SU-DHL-6 (cell line): ENCODE results near the gene UBE2E1.

Experiments
- H2AFZ ChIP-seq: fragments of 200-600 bp; sonication (generic); 2 replicates; pipeline ENCODE4 v1.6.1; 2014; ENCODE audit warnings: low read depth, mild to moderate bottlenecking, moderate library complexity, mixed read lengths, antibody characterized with exemption, low read length; ENCODE audit not compliant: severe bottlenecking
- H3F3A ChIP-seq: fragments of 200-600 bp; shearing (Covaris generic); 2 replicates; pipeline ENCODE4 v1.6.0; 2016; ENCODE audit warnings: antibody characterized with exemption, mild to moderate bottlenecking; ENCODE audit not compliant: insufficient read depth
- H3K27ac ChIP-seq: fragments of 200-600 bp; sonication (generic); 2 replicates; pipeline ENCODE4 v1.5.1; 2016; ENCODE audit warnings: low read depth, mild to moderate bottlenecking, low read length, moderate library complexity, mixed read lengths
- H3K27me3 ChIP-seq: fragments of 200-600 bp; sonication (generic), shearing (Covaris generic); 2 replicates; pipeline ENCODE4 v1.6.0; 2014; ENCODE audit warnings: mild to moderate bottlenecking, low read length
- H3K36me3 ChIP-seq: fragments of 200-600 bp; sonication (generic); 2 replicates; pipeline ENCODE4 v1.6.1; 2014; ENCODE audit warnings: mild to moderate bottlenecking, low read length, mixed read lengths
- H3K4me2 ChIP-seq: fragments of 300-600, 200-600 bp; shearing (Covaris generic), sonication (generic); 2 replicates; pipeline ENCODE4 v1.6.0; 2014; ENCODE audit warnings: low read length, low read depth, mild to moderate bottlenecking; ENCODE audit not compliant: poor library complexity, severe bottlenecking
- H3K4me3 ChIP-seq: fragments of 200-600 bp; sonication (generic); 2 replicates; pipeline ENCODE4 v1.5.1; 2014; ENCODE audit warnings: antibody characterized with exemption, low read length, mild to moderate bottlenecking, mixed read lengths; ENCODE audit not compliant: insufficient read depth, poor library complexity, severe bottlenecking
- H3K79me2 ChIP-seq: fragments of 200-600 bp; sonication (generic); 2 replicates; pipeline ENCODE4 v1.6.1; 2014; ENCODE audit warnings: mild to moderate bottlenecking, low read length, moderate library complexity; ENCODE audit not compliant: insufficient read depth
- H3K9ac ChIP-seq: fragments of 200-600 bp; sonication (generic); 2 replicates; pipeline ENCODE4 v1.7.0; 2014; ENCODE audit warnings: mild to moderate bottlenecking, low read length
- H3K9me2 ChIP-seq: fragments of 200-600 bp; sonication (generic); replicated peaks from 2 replicates; pipeline ENCODE4 v1.6.1; 2014; ENCODE audit warnings: low read length; ENCODE audit not compliant: insufficient read depth
- H3K9me3 ChIP-seq: fragments of 200-600 bp; sonication (generic); 2 replicates; pipeline ENCODE4 v1.6.1; 2014; ENCODE audit warnings: low read length, mixed read lengths; ENCODE audit not compliant: insufficient read depth
- H4K20me1 ChIP-seq: fragments of 200-600 bp; sonication (generic); 2 replicates; pipeline ENCODE4 v1.6.1; 2014; ENCODE audit warnings: low read depth, mild to moderate bottlenecking, antibody characterized with exemption, low read length, moderate library complexity, mixed read lengths
- EZH2phosphoT487 ChIP-seq: fragments of 200-600 bp; sonication (generic), shearing (Covaris generic); conservative IDR thresholded peaks from 2 replicates; pipeline ENCODE4 v1.6.1; 2018; ENCODE audit warnings: mild to moderate bottlenecking, antibody characterized with exemption, low read length, moderate library complexity, mixed read lengths
- TF ChIP-seq, protein P1 (sequence below): fragments of 200-600 bp; sonication (generic); IDR thresholded peaks from one replicate; pipeline ENCODE4 v1.5.1; 2017; ENCODE audit warnings: antibody characterized with exemption, mild to moderate bottlenecking, low read length, moderate library complexity; ENCODE audit not compliant: insufficient read depth, poor library complexity, severe bottlenecking

UBE2E1 gene

DNA sequence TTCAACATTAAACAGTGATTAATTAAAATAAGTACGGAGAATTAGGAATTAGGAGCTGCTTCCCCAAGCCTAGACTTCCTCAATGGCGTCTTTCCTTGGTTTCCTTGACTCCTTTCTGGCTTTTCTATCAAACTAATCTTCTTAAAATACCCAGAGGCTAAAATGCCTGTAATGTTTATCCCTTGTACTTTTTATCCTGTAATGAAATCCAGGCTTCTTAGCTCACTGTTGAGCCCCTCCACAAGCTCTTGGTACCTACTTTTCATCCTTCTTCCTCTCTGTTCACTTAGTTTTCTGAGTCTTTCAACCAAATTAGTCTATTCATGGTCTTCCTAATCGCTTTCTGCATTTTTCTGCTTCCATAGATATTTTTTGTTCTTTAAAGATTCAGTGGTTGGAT is 6.9 kb upstream of the UBE2E1 start:
- no peak overlapping the region for H2AFZ ChIP-seq
- 0 out of 2 replicates have a peak, but pooled peaks cover 3% of the 10 kb centered on the region for H3F3A ChIP-seq
- no peaks in the 10 kb centered on the region for H3K27me3 ChIP-seq
- H4K20me1 ChIP-seq: no peaks in the 10 kb centered on the region
- H3K4me3 ChIP-seq: no peak overlapping the region
- TF ChIP-seq, protein P1, sequence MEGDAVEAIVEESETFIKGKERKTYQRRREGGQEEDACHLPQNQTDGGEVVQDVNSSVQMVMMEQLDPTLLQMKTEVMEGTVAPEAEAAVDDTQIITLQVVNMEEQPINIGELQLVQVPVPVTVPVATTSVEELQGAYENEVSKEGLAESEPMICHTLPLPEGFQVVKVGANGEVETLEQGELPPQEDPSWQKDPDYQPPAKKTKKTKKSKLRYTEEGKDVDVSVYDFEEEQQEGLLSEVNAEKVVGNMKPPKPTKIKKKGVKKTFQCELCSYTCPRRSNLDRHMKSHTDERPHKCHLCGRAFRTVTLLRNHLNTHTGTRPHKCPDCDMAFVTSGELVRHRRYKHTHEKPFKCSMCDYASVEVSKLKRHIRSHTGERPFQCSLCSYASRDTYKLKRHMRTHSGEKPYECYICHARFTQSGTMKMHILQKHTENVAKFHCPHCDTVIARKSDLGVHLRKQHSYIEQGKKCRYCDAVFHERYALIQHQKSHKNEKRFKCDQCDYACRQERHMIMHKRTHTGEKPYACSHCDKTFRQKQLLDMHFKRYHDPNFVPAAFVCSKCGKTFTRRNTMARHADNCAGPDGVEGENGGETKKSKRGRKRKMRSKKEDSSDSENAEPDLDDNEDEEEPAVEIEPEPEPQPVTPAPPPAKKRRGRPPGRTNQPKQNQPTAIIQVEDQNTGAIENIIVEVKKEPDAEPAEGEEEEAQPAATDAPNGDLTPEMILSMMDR: no peak
- TF ChIP-seq EZH2phosphoT487: no peak
- H3K9me2 ChIP-seq: no peaks in the 10 kb centered on the region
- H3K79me2 ChIP-seq: no peaks in the 10 kb centered on the region
- H3K27ac ChIP-seq: no peak overlapping the region
- no peaks in the 10 kb centered on the region for H3K9me3 ChIP-seq
- no peaks in the 10 kb centered on the region for H3K36me3 ChIP-seq
- no peak overlapping the region for H3K4me2 ChIP-seq
- H3K9ac ChIP-seq: no peak overlapping the region

DNA sequence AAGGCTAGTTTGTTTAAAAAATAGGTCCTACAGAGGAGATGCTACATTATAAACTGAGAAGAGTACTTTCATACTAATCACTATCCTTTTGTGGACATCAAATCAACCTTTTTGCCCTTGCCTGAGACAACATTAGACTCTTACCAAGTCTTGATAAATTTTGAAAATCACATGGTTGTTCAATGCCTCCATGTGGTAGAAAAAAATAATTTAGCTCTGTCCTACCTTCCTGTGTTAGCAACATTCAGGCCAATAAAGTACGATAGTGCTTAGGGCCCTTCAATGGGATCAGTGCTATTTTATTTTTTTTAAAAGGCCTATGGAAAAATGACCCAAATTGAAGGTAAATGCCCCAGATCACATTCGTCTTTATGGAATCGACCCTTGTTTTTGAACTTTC is 5.0 kb upstream of the UBE2E1 start:
- no peak overlapping the region for H2AFZ ChIP-seq

DNA sequence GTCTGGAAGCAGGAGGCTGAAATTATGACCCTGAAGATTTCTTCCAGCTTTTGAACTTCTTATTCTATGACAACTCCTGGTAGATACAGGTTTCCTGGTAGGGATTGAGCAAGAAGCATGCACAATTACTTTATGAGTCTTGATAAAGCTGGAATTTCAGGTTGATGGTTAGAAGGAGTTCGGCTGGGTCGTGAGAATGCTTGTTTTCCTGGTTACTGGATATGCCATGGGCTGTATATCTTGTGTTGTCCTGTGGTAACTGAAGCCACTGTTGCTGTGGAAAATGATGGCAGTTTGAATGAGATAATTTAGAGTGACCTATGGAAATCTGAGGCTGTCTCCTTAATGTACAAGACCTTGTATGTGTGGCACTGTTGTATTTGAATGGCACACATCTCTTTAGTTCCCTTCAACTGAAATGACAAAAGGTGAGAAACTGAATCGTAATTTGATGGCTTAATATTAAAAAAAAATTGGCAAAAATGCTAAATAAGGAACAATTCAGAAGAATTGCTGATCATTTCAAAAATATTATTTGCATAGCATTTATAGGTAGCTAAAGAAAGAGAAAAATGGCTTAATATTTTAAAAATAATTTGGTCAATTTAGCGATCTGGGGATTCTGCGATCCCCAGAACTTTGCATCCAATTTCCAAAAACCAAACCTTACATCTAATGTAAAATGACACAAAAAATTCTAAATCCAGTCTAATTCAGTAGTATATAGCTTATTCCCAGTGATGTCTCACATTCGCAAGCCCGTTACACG is 1.1 kb upstream of the UBE2E1 start:
- H3K4me3 ChIP-seq: no peak overlapping the region
- no peak overlapping the region for H2AFZ ChIP-seq
- H4K20me1 ChIP-seq: 0 out of 2 replicates have a peak, but pooled peaks cover 6% of the 10 kb centered on the region
- peaks cover 14% of the 10 kb centered on the region; the same call in 1 of the 2 replicates for H3K36me3 ChIP-seq
- no peak overlapping the region for H3K9ac ChIP-seq
- no peaks in the 10 kb centered on the region for H3K9me2 ChIP-seq
- H3F3A ChIP-seq: peaks cover 24% of the 10 kb centered on the region
- no peak overlapping the region for H3K4me2 ChIP-seq
- no peaks in the 10 kb centered on the region for H3K27me3 ChIP-seq
- no peaks in the 10 kb centered on the region for H3K9me3 ChIP-seq
- H3K27ac ChIP-seq: no peak overlapping the region
- H3K79me2 ChIP-seq: no peaks in the 10 kb centered on the region
- TF ChIP-seq, protein P1: no peak
- no peak for TF ChIP-seq EZH2phosphoT487

More for the DNA sequence above, 5.0 kb upstream of the UBE2E1 start:
- no peak overlapping the region for H3K27ac ChIP-seq
- H3K27me3 ChIP-seq: no peaks in the 10 kb centered on the region
- H3K4me3 ChIP-seq: no peak overlapping the region
- no peaks in the 10 kb centered on the region for H3K9me3 ChIP-seq
- no peak overlapping the region for H3K4me2 ChIP-seq
- H3F3A ChIP-seq: 0 out of 2 replicates have a peak, but pooled peaks cover 13% of the 10 kb centered on the region
- no peaks in the 10 kb centered on the region for H3K79me2 ChIP-seq
- H3K36me3 ChIP-seq: no peaks in the 10 kb centered on the region
- H3K9ac ChIP-seq: no peak overlapping the region
- H4K20me1 ChIP-seq: no peaks in the 10 kb centered on the region
- no peaks in the 10 kb centered on the region for H3K9me2 ChIP-seq
- TF ChIP-seq, protein P1: no peak
- TF ChIP-seq EZH2phosphoT487: no peak
